SH-SY5Y (cell line): Measurements from ENCODE around the gene CEP131.

Source experiments
- GATA2 ChIP-seq: IDR thresholded peaks from 2 replicates; pipeline ENCODE4 v1.6.1; 2011; ENCODE audit warnings: mild to moderate bottlenecking, low read depth, low read length
- GATA3 ChIP-seq: IDR thresholded peaks from 2 replicates; pipeline ENCODE4 v1.6.1; 2011; ENCODE audit warnings: low read depth, mild to moderate bottlenecking, low read length, moderate library complexity

GRCh38 chr17:81233811-81234505 lies 11.2 kb upstream of the CEP131 start:
- TF ChIP-seq GATA2 (no peak), GATA3 (no peak)
